Epidermal melanocyte (primary cell): Measurements from ENCODE around the gene SND1.

Experiments used
- DNase-seq: peaks from one replicate; pipeline ENCODE4 v3.0.0; 2011; ENCODE audit warnings: low spot score; ENCODE audit not compliant: insufficient read length

The SND1 gene

DNA sequence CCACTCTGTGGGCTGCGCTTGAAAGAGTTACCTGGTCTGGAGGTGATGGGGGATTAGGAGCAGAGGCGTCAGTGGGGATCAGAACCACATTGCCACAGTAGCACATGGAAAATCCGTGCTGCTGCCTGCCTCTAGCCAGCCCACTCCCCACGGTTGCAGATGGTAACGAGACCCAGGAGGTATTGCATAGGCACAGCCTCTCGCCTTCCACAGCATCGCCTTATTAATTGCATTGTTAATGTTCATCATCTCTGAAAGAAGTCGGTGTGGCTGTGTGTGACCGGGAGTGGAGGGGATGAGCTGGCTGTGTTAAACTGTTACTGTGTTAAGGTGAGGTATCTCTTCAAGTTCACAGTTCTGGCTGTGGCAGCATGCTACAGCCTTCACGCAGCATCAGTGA lies 414.4 kb downstream of the SND1 start:
- no peak for DNase-seq

DNA sequence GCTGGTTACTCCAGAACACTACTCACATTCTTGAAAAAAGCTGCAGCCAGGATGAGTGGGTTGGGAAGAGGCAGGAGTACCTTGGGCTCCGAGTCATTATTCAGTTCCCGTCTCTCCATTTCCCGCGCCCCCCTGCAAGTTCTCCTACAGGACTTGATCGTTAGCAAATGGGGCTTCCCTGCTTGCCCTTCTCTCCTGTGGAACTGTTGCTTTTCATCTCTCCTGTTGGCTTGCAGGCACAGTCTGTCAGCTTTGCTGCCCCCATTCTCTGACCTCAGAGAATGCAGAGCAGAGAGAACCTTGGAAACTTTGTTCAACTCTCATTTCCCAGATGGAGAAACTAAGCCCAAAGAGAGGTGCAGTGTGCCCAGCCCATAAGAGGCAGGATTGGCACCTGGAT lies 414.9 kb downstream of the SND1 start:
- no peak for DNase-seq

DNA sequence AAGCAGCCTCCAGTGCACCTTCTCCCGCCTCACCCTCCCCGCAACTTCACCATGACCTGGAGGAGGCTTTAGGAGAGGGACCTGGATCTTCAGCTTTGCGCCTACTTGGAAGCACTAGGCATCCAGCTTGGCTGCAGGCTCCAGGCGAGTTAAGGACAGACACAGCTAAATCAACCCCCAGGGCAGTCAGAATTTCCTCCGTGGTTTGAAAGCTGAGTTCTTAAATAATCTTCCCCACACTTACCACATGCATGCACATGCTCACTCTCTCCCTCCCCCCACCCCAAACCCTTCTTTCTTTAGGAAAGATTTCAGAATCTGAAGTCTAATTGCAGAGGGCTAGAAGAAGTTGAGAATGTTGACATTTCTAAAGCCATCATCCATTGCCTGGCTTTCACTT lies 416.0 kb downstream of the SND1 start:
- peak; percentile 38 for DNase-seq

DNA sequence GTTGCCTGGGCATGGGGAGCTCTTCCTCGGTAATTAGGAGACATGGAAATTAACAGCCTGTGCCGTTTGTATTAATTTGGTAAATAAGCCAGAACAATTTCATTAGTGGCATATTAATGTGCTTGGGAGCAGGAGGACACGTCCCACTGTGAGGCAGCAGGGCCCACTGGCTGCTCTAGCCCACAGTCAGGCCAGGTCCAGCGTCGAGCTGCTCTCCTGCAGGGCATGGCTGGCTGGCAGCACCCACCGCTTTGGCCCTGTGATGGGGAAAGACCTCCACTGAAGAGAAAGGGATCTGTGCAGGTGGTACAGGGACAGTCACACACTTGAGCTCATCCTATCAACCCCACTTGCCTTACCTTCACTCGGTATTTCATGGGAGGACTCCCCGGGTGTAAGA lies 416.8 kb downstream of the SND1 start:
- no peak for DNase-seq

DNA sequence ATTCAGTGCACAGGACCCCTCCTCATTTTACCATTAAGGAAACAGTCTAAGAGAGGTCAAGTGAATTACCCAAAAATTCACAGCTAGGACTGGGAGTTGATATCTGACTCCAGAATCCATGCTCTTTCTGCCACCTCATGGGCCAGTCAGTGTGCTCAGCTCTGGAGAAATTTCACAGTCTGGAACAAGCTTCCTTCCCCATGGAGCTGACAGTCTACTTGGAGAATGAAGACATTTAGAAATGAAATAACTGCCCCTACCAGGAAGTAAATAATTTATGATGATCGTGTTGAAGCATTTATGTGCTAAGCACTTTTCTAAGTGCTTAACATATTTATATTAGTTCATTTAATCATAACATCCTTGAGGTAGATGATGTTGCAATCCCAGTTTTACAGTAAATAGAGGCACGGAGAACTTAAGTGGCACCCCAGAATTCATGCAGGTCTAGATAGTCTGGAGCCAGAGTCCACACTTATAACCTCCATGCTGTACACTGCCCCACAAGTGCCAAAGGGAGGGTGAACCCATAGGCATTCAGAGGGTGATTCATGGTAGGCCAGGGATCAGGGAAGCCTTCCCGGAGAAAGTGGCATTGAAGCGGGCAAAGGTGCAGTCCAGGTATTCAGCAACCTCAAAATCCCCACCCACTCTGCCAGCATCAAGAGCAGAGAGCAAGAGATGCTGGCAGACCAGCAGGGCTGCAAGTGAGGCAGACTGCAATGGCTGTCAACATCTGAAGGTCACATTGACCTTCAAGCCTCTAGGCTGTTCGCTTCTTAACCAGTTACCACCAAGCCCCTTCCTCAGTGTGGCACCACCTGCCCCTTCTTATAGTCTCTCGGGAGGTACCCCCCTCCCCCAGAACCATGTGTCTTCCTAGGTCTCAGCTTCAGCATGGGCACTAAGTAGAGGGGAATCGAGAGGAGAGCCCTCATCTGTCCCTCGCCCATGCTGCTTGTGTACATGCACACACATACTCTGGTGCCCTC lies 417.7 kb downstream of the SND1 start:
- DNase-seq, result no peak

DNA sequence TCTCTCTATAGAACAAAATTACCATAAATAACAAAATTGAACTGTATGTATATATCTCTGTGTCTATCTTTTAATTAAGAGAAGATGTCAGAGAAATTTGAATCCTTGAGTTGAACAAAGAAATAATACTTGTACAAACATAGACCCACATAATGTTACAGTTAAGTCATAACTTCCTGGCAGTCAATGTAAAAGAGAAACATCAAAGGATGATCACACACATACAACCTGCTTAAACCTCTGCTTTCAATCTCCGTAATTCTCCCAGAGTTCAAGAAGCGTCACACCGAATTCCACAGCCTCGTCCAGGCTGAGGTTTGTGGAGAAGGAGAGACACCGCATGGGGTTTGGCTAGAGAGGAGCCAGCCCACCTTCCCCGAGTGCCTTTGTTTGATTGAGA lies 419.4 kb downstream of the SND1 start:
- DNase-seq, result no peak

DNA sequence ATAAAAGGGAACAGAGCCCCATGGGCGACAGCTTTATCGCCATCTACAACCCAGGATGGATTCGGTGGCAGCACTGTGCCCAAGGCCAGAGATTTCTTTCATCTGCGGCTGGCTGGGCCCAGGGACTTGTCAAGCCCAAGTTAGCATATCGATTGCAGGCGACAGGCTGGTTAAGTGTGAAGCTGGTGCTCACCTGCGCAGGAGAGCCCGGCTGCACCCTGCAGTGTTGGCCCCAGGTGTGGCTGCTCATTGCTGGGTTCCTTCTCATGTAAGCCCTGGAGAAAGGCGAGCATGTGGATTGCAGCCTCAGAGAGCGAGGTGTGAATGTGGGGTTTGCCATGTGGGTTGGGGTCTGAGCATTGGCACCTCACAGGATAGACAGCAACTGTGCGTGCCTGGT lies 419.8 kb downstream of the SND1 start:
- DNase-seq, result no peak

DNA sequence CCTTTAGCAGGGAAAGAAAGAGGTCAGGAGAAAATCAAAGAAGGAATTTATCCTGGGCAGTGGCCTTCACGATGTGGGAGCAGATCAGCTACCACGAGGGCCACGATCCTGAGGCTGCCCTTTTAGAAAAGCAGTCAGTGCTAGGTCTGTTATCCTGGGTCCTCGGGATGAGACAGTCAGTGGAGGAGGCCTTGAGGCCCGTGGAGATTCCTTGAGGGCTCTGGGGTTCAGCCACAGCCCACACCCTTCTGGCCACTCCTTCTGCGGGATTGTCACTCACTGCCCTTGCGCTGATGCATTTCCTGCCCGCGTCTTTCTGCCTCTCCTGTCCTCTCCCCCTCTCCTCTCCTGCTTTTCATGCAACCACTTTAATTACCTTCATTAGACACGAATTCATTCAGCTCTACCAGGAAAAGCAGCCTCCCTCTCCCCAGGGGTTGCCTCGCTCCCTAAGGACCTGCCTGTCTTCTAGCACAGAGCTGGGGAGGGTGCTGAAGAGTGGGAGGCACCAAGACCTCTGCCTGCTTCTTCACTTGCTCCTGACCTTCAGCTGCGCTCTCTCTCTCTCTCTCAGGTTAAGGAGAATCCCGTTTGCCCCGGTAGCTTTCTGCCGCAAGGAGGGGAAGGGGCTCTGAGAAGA lies 421.8 kb downstream of the SND1 start:
- no peak for DNase-seq

DNA sequence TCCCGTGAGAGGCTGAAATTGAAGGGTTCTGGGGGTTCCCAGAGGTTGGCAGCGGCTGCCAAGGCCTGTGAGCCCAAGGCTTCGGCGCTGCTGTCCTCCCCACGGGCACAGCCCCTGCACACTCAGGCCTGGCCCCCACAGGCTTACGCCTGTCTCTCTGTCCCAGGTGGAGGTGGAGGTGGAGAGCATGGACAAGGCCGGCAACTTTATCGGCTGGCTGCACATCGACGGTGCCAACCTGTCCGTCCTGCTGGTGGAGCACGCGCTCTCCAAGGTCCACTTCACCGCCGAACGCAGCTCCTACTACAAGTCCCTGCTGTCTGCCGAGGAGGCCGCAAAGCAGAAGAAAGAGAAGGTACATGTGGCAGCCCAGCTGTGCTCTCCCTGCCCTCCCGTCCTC lies 422.3 kb downstream of the SND1 start:
- no peak for DNase-seq

DNA sequence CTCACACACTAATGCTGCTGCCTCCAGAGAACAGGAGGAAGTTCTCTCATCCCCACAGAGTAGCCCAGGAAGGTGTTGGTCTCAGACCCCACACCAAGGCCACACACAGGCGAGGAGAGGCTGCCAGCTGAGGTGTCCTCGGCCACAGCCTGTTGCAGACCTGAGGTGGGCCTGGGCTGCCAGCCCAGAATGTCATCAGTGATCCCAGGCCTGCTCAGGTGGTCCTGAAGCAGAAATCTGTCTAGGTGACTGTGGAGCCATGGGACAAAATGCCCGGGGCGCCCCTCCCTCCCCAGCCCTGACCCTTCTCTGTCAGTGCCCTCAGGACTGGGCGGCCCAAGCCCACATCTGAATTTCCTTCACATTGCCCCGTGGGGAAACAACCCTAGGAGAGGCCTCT lies 422.7 kb downstream of the SND1 start:
- DNase-seq, result no peak

DNA sequence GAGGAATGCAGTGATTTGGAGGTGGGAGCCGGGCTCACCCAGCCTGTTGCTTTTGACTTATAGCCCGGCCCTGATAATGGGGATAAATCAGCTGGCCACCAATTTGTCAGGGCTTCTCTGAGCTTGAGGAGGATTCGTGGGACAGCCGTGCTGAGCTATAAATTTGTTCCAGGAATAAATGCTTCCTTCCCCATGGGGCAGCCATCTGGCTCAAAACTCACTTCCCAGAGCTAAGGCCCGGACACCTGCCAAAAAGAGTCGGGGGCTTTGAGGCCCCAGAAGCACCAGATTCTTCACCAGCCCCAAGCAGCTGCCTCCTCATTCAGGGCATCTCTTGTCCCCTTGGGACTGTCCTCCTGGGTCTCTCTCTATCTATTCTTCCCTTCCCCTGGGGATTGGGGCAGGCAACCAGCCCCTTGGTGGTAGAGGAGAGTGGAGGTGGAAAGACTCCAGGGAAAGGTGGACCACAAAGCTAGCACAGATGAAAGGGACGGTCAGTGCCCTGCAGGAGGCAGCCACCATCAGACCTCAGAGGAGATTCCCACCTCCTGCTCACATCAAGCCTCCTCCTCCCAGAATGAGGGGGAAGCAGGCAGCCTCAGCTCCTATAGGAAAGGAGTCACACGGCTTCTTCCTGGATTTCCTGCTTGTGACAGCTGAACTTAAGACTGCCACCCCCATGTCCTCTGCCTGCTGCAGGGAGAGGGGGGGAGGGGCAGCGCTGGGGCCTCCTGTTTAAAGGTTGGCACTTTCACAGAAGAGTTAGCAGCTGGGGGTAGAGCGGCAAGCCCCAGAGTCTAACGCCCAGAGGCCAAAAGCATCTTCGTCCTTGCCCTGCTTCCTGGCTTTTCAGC lies 423.5 kb downstream of the SND1 start:
- no peak for DNase-seq

DNA sequence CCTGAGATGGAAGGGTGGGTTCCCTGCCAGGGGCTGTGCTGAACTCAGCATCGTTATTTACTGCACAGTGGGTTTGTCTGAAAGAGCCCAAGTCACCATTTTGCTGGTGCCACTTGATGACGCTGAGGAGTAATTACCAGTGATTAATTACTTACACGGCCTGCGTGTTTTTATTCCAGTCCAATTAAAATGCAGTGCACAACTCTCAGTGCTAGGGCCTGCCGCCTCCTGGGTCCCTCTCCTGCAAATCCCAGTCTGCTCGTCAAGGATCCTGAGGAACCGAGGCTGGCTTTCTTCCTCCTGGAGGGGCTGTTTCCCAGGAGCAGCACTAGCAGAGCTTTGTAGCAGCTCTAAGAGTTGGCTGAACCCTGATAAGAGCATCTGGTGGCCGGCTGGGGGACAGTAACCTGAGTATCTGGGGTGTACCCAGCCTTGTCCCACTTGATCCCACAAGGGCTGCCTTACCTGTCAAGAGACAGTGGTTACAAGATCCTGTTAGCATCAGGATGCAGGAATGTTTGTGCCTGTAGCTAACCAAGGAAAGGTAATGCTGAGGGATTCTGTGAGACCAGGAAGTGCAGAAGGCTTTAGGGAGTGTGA lies 424.3 kb downstream of the SND1 start:
- no peak for DNase-seq

DNA sequence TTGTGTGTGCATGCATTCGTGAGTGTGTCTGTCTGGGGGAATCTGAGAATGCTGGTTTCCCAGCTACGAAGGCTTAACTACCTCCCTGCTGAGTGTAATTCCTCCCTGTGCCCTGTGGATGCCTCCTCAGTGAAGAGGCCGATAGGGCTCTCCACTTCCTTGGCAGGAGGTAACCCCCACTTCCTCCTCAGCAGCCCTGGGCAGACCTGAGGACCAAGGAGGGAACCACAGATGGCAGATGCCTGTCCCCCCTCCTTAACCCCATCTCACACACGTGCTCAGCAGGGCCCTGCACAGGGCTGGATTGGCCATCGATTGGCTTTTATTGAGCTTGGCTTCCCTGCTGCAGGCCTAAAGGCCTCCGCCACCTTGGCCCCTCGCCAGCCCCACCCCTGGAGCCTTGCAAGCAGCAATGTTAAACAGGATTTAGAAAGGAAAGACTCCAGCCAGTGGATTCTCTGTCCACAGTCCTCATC lies 424.8 kb downstream of the SND1 start:
- DNase-seq, result no peak

DNA sequence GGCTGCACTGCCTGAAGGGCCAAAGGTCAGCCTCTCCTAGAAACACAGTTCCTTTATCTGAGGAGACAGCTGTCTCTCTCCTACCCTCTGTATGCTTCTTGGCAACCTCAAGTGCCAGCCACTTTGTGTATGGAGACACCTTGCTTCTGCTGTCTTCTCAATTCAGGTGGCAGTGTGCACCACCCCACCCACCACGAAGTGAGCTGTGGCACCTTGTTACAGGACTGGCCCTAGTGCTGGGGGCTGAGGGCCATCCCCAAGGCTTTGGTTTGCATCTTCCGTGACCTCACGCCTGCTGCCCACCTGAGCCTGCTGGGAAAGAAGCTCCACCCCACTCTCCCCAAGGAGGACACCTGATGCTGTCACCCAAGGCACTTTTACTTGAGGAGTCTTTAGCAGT lies 426.3 kb downstream of the SND1 start:
- DNase-seq, result no peak

DNA sequence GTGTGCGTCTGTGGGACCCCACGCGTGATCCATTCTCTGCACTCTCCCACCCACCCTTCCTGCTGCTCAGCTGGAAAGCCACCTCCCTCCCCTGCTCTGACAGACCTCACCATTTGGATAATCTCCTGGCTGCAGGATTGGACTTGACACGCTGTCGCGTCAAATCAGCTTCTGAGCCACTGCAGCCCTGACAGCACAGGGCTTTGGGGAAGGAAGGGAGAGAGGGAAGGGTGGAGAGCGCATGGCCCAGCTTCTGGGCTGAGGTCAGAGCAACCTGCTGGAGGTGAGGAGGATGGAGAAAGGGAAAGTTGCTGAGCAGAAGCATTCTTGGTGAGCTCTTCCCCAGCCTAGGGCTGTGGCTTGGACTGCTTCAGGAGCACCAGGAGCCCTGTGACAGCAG lies 428.2 kb downstream of the SND1 start:
- DNase-seq, result no peak

DNA sequence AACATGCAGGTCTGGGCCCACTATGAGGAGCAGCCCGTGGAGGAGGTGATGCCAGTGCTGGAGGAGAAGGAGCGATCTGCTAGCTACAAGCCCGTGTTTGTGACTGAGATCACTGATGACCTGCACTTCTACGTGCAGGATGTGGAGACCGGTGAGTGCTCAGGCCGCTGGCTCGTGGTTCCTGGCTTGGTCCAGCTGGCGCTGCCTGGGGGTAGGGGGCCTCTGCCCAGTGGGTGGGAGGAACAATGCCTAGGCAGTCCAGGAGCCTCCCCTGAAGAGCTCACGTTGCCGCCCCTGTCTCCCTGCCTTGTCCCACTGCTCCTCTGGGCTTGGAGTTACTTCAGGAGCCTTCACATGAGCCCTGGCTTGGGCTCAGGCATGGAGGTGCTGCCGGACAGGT lies 429.4 kb downstream of the SND1 start:
- DNase-seq, result no peak

DNA sequence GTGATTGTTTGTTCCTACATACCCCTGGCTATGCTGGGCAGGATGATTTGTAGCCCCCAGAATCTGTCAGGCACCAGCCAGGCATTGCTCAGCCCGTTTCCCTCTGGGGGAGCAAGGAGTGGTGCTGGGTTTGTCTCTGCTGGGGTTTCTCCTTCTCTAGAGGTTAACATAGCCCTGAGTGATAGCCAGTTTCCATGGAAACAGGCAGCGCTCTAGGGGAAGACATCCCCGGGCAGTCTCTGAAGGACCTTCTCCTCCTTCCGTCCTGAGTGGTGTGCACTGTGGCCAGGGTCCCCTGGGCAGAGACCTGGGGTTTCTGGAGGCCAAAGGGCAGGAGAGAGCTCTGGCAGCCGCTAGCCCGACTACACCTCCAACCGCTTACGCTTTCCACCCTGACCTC lies 429.8 kb downstream of the SND1 start:
- no peak for DNase-seq

DNA sequence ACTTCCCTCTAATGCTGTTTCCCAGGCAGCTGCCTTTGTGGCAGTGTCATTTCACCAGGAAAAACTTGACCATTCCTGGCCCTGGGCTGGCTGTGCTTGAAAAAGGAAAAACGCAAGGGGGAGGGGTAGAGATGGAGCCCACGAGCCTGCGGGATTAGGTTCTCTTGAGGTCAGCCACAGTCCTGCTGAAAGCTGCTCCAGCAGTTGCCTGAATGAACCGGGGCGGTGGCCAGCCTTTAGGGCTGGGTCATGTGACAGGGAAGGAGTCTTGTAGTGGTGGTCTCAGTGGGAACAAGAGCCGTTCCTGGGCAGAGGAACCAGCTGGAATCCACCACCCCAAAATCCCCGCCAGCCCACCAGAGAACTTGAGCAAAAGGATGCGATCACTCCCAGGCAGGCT lies 430.4 kb downstream of the SND1 start:
- no peak for DNase-seq

DNA sequence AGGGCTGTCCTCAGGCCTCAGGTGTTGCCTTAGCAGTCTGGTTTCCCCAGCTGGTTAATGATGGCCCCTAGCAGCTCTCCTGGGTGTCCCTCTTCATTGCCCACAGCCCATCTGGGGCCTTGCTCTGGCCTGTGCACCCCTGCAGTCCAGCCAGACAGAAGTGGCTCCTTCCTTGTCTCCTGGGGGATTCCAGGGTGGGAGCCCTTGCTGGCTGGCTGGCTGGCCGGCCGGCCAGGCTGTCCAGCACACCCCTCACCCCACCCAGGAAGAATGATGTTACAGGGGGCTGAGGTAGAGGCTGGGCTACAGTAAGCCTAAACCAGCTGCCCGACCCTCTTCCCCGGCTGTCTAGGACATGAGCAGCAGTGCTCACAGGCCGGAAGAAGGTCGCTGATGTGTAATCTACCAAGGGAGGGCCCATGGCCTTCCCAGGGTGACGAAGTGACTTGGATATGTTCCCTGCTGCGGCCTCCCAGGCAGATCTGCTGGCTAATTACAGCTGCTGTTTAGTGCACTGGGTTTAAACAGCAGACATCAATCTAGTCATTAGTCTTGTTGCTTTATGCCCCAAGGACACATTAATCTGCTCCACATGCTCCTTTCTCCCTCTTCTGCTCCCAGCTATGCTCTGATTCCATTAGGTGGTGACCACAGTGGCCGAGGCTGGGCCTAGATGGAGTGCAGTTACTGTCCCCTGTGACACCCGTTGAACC lies 433.1 kb downstream of the SND1 start:
- peak; percentile 52 for DNase-seq

DNA sequence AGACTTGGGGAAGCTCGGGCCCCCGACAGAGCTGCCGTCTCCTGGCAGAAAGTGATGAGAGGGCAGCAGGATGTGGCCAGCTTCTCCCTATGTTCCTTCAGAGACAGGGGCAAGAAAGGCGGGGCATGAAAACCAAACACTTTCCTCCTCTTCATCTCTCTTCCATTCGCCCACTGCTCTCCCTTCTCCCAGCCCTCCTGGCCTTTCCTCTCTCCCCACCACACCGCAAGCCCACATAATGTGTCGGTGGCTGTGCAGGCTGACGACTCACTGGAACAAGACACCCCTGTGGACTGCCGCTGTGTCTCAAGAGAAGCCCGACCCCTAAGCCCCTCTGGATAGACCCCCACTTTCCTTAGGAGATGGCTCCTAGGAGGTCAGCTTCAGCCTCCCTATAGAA lies 438.5 kb downstream of the SND1 start:
- no peak for DNase-seq

DNA sequence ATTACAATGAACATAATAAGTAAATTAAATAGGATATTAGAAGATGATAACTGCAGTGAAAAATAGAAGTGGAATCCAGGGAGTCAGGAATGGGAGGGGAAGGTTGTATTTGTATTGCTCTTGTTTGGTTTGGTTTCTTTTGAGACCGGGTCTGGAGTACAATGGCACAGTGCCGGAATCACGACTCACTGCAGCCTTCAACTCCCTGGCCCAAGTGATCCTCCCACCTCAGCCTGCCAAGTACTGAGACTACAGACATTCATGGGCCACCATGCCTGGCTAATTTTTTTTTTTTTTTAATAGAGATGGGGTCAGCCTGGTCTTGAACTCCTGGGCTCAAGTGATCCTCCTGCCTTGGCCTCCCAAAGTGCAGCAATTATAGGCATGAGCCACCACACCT lies 439.1 kb downstream of the SND1 start:
- DNase-seq, result no peak
